ENCODE results near the gene TLE4. TPM values are rescaled to one million over a fixed set of nuclear protein-coding genes. Genes with fewer than 3 reads are reported as not detected.

The TLE4 gene
- total RNA-seq, 1 donor from 2014 or later, result 97.4 TPM

- Mint-ChIP-seq H3K9me3 (ENCODE audit: unreplicated experiment) (peaks cover 7% of the 10 kb centered on the region), H3K36me3 (ENCODE audit: unreplicated experiment) (no peaks in the 10 kb centered on the region), H3K4me1 (ENCODE audit: low read depth, unreplicated experiment) (peaks cover 35% of the 10 kb centered on the region), H3K27ac (ENCODE audit: unreplicated experiment) (no peak overlapping the region), H3K27me3 (ENCODE audit: unreplicated experiment) (peaks cover 1% of the 10 kb centered on the region), H3K4me3 (ENCODE audit: unreplicated experiment) (no peak overlapping the region)
- TF ChIP-seq CTCF (IDR thresholded peaks at IDR 0.05; ENCODE audit: partially characterized antibody, unreplicated experiment), result no peak
- DNase-seq, result no peak
These were observed 9.6 kb downstream of the TLE4 start for GRCh38 chr9:79581388-79581787.

- Mint-ChIP-seq H3K27me3 (ENCODE audit: unreplicated experiment) (no peaks in the 10 kb centered on the region), H3K27ac (ENCODE audit: unreplicated experiment) (no peak overlapping the region), H3K9me3 (ENCODE audit: unreplicated experiment) (peaks cover 6% of the 10 kb centered on the region), H3K4me3 (ENCODE audit: unreplicated experiment) (no peak overlapping the region), H3K4me1 (ENCODE audit: low read depth, unreplicated experiment) (peaks cover 32% of the 10 kb centered on the region), H3K36me3 (ENCODE audit: unreplicated experiment) (no peaks in the 10 kb centered on the region)
- DNase-seq, result no peak
- TF ChIP-seq CTCF (IDR thresholded peaks at IDR 0.05; ENCODE audit: partially characterized antibody, unreplicated experiment), result no peak
These were observed 10.0 kb downstream of the TLE4 start for GRCh38 chr9:79581794-79582193.

- no peak for TF ChIP-seq CTCF (IDR thresholded peaks at IDR 0.05; ENCODE audit: partially characterized antibody, unreplicated experiment)
- no peaks in the 10 kb centered on the region for H3K36me3 Mint-ChIP-seq (ENCODE audit: unreplicated experiment)
- no peak for DNase-seq
- H3K4me3 Mint-ChIP-seq (ENCODE audit: unreplicated experiment), result no peak overlapping the region
- H3K4me1 Mint-ChIP-seq (ENCODE audit: low read depth, unreplicated experiment), result peaks cover 13% of the 10 kb centered on the region
- H3K9me3 Mint-ChIP-seq (ENCODE audit: unreplicated experiment), result peaks cover 1% of the 10 kb centered on the region
- no peaks in the 10 kb centered on the region for H3K27me3 Mint-ChIP-seq (ENCODE audit: unreplicated experiment)
- H3K27ac Mint-ChIP-seq (ENCODE audit: unreplicated experiment), result no peak overlapping the region
These were observed 12.3 kb downstream of the TLE4 start for GRCh38 chr9:79583952-79584654.

- Mint-ChIP-seq H3K9me3 (ENCODE audit: unreplicated experiment) (no peaks in the 10 kb centered on the region), H3K4me3 (ENCODE audit: unreplicated experiment) (no peak overlapping the region), H3K36me3 (ENCODE audit: unreplicated experiment) (no peaks in the 10 kb centered on the region), H3K27ac (ENCODE audit: unreplicated experiment) (no peak overlapping the region), H3K27me3 (ENCODE audit: unreplicated experiment) (no peaks in the 10 kb centered on the region), H3K4me1 (ENCODE audit: low read depth, unreplicated experiment) (peaks cover 12% of the 10 kb centered on the region)
- no peak for DNase-seq
- TF ChIP-seq CTCF (IDR thresholded peaks at IDR 0.05; ENCODE audit: partially characterized antibody, unreplicated experiment), result no peak
These were observed 12.9 kb downstream of the TLE4 start for GRCh38 chr9:79584655-79584982.

GRCh38 chr9:79588488-79589223 lies 16.9 kb downstream of the TLE4 start:
- no peak for TF ChIP-seq CTCF (IDR thresholded peaks at IDR 0.05; ENCODE audit: partially characterized antibody, unreplicated experiment)
- no peaks in the 10 kb centered on the region for H3K4me1 Mint-ChIP-seq (ENCODE audit: low read depth, unreplicated experiment)
- H3K4me3 Mint-ChIP-seq (ENCODE audit: unreplicated experiment), result no peak overlapping the region
- no peaks in the 10 kb centered on the region for H3K27me3 Mint-ChIP-seq (ENCODE audit: unreplicated experiment)
- no peaks in the 10 kb centered on the region for H3K9me3 Mint-ChIP-seq (ENCODE audit: unreplicated experiment)
- no peak overlapping the region for H3K27ac Mint-ChIP-seq (ENCODE audit: unreplicated experiment)
- H3K36me3 Mint-ChIP-seq (ENCODE audit: unreplicated experiment), result no peaks in the 10 kb centered on the region
- DNase-seq, result no peak

Data from glutamatergic neuron (in vitro differentiated cells).